Epithelial cell of prostate (primary cell): ENCODE data around the gene TDO2.
"Not testable (repeated sequence)": the region's sequence is repeated elsewhere in the genome, so short reads cannot be mapped to it uniquely, and the experiment has no call there.

Experiments used
- DNase-seq: peaks from one replicate; pipeline ENCODE4 v3.0.0-alpha.2; 2011; ENCODE audit warnings: low read depth, low spot score
- H3K27ac ChIP-seq: fragments of 450-650 bp; 2 replicates; pipeline ENCODE4 v1.5.1; 2017; ENCODE audit warnings: mild to moderate bottlenecking

TDO2 gene

DNA sequence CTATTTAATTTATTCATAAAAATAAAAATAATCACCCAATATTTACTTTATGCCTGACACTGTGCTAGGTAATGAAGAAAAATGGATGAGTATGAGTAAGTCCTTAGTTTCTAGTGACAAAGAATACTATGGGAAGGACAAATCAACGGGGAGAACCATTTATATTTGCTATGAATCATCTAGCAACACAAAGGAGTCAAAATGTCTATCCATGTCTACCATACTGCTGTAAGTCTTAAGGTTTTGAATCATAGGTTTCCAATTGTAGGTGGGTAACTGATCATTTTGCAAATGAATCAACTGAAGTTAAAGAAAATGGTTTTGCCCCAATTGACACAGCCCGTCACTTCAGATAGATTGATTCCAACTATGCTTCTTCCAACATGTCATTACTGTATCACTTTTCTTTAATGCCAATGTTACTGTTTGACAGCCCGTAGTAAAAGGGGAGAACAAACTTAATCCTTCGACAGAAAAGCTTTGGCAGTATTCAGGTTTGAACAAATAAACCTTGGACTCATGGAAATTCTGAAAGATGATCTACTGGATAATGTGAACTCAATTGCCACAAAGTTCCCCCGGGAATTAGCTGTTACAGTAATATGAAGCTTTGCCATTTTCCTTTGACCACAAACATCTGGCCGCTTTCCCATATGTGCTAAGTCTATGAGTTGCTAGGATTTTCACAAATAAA, 3.2 kb downstream of the TDO2 start:
- peak overlapping the region; percentile 25 for H3K27ac ChIP-seq
- DNase-seq: peak; percentile 43

DNA sequence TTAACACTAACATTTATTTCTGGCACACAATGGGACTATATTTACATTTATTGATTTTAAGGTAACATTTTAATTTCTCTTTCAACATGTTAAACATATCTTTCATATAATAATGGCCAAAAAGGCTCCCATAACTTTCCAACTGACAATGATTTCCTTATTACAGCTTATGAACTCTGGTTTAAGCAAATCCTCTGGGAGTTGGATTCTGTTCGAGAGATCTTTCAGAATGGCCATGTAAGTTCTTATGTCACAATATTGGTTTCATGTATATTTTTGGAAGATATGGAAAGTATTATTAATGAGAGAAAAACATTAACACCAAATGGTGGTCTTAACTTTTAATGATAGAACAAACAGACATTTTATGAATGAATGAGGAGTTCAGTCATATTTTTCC, 4.1 kb downstream of the TDO2 start:
- no peak overlapping the region for H3K27ac ChIP-seq
- no peak for DNase-seq

DNA sequence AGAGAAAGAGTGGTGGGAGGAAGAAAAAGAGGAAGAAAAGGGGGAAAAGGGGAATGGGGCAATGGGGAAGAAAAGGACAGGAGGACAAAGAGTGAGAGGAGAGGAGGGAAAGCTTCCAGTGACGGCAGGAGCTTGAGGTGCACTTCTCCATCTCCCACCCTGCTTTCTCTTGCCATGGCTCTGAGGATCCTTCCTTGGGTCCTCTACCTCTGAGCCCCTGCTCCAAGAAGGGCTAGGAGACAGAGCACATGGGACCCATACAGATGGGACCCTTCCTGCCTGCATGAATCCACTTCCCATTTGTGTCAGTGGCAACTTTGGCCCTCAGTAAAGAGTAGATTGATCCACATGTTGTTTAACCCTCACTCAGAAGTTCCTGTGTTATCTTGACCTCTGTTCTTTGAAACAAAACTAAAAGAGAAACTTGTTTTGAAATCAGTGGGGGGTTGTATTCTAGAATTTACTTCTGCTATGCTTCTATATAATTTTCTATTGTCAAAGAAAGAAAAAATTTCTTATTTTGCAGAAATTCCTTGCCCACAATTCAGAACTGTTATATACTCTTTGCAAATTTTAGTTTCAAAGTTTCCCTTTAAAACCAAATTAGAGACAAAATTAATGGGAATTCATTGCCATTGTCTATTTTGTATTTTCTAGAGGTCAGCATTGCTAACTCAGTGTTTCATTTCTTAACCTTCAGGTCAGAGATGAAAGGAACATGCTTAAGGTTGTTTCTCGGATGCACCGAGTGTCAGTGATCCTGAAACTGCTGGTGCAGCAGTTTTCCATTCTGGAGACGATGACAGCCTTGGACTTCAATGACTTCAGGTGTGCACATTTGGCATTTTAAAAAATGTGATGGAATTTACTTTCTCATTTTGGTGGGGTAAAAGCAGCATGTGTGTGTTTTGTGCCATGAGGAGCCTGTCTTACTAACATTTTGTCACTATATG, 5.0 kb downstream of the TDO2 start:
- no peak overlapping the region for H3K27ac ChIP-seq

DNA sequence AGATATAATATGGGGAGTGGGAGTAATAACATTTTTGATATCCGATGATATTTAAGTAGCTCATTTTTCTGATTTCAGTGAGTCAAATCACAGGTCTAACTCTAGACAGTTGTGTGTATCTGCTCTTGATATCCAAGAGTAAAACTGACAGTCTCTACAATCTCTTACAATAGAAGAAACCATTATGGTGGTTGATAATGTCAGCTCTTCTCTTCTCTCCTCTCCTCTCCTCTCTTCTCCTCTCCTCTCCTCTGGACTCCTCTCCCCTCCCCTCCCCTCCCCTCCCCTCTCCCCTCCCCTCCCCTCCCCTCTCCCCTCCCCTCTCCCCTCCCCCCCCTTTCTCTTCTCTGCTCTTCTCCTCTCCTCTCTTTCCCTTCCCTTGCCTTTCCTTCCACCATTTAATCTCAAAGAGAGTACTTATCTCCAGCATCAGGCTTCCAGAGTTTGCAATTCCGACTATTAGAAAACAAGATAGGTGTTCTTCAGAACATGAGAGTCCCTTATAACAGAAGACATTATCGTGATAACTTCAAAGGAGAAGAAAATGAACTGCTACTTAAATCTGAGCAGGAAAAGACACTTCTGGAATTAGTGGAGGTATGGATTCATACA, 6.2 kb downstream of the TDO2 start:
- DNase-seq: no peak
- no peak overlapping the region for H3K27ac ChIP-seq

More for the DNA sequence above, 5.0 kb downstream of the TDO2 start:
- no peak for DNase-seq

DNA sequence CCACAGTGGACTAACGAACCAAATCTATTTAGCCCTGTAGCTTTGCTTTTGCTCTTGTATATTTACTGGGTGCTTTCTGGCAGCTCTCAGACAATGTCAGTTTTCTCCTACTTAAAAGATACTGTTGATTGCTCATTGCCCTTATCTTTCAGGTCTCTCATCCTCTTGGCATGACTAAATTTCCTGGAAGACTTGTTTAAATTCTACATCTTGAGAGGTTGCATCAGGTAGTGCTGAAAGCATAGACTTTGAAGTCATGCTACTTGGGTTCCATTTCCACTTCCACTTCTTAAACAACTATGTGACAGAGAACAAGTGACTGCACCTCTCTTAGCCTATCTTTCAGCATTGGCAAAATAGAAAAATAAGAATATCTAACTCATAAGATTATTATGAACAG, 8.4 kb downstream of the TDO2 start:
- DNase-seq: no peak
- no peak overlapping the region for H3K27ac ChIP-seq

DNA sequence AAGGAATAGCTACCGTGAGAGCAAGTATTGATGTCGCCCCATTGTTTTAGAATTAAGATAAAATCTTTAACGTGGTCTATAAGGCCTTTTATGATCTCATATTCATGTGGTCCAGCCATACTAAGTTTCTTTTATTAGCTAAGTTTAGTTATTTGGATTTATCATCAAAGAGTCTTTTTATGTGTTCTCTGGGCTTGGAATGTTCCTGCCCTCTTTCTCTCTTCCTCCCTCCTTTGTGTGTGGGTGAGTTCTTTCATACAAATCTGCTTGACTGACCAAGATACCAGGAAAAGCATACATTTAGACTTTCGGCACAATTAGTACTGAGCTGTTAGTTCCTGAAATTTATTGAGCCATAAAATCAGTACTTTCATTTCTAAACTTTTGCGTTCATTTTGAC, 11.3 kb downstream of the TDO2 start:
- no peak for DNase-seq
- H3K27ac ChIP-seq: no peak overlapping the region

DNA sequence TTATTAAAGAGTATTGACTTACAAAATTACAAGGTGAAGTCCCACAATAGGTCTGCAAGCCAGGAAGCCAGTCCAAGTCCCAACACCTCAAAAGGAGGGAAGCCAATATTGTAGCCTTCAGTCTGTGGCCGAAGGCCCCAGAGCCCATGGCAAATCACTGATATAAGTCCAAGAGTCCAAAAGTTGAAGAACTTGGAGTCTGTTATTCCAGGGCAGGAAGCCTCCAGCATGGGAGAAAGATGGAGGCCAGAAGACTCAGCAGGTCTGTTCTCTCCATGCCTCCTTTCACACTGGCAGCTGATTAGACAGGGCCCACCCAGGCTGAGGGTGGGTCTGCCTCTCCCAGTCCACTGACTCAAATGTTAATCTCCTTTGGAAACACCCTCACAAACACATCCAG, 18.1 kb downstream of the TDO2 start:
- H3K27ac ChIP-seq: no peak overlapping the region
- no peak for DNase-seq

DNA sequence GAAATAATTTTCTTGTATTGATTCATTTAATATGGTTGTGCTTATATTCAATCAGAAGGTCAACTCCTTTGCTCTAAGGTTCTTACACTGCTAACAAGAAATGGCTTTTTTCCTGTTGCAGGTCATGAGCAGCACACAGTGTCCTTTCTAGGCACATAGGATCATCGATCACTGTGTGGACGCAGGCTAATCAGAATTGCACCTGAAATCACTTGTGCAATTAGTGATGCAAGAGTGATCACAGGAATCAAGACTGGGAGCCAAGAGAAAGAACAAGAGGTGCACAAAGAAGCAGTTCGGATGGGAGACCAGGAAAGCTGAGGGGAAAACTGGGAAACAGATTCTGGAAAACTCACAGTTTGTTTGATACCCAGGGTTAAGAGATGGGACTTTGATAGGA, 21.1 kb downstream of the TDO2 start:
- no peak overlapping the region for H3K27ac ChIP-seq
- no peak for DNase-seq

DNA sequence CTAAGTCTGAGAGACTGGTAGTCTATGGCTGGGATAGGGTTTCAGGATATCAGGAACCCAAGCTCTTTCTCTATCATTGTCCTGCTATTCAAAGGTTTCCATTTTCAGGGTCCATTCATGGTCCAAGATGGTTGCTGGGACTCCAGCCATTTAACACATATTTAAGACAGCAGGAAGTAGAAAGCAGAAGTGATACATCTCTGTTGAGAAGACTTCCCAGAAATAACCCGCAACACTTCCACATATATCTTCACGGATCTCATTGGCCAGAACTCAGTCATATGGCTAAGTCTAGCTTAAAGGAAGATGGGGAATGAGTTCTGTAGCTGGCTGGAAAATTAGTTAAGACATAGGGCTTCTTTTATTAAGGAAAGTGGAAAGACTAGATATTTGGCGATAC, 26.3 kb downstream of the TDO2 start:
- no peak for DNase-seq
- H3K27ac ChIP-seq: no peak overlapping the region

DNA sequence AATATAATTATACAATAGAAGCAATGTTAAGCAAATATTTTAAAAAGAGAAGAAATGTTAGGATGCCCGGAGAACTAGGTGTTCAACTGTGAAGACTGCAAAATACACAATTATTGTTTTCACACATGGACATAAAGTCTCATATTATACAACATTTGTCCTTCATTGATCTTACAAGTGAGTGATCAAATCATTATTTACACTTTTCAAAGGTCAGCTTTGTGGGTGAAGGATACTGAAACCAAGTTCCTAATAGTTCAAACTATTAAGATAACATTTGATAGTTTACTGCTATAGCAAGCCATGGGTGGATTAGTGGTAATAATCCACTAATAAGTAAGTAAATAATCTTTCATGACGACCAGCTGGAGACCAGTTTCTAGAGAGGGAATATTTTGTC, 26.8 kb downstream of the TDO2 start:
- DNase-seq: no peak
- H3K27ac ChIP-seq: no peak overlapping the region

DNA sequence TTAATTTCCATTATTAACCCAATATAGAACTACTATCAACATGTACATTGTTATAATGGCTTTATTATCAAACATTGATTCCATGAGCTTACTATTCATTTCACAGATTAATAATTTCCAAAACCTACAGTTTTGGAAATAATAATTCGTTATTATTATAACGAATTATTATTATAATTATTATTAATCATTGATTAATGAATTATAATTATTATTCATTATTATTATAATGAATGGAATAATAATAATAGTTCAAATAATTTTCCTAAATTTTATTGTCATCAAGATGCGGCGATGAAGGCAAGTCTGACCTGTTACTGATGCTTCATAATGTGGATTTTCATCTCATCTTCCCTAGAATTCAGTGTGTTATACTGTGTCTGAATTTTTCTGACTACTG, 28.1 kb downstream of the TDO2 start:
- DNase-seq: no peak
- no peak overlapping the region for H3K27ac ChIP-seq

DNA sequence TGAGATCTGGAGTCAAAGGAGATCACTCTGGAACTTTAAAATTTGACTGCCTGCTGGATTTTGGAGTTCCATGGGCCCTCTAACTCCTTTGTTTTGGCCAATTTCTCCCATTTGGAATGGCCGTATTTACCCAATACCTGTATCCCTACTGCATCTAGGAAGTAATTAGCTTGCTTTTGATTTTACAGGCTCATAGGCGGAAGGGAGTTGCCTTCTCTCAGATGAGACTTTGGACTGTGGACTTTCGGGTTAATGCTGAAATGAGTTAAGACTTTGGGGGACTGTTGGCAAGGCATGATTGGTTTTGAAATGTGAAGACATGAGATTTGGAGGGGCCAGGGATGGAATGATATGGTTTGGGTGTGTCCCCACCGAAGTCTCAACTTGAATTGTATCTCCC, 31.1 kb downstream of the TDO2 start:
- not testable (repeated sequence) for H3K27ac ChIP-seq

DNA sequence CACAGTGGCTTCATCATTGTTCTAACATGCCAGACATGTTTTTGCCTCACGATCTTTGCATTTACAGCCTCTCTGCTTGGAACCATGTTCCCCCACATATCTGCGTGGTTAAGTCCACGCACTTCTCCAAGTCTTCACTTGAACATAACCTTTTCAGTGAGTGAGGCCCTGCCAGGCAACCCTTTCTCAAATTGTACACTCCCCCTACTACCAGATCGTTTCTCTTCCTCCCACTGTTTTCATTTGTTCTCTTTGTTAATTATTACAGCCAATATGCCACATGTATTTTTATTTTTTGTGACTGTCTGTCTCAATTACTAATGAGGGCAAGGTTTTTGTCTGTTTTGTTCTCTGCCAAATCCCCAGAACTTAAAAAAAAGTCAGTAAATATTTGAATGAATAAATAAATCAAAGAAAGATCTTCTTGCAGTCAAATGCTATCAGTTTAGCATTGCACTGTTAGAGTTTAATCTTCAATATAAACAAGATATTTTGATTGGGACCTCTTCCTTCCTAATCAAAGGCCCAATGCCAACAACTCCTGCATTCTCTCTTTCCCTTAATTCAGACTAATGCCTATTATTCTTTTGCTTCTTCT, 32.0 kb downstream of the TDO2 start:
- no peak for DNase-seq
- no peak overlapping the region for H3K27ac ChIP-seq

More for the DNA sequence above, 31.1 kb downstream of the TDO2 start:
- not testable (repeated sequence) for DNase-seq

DNA sequence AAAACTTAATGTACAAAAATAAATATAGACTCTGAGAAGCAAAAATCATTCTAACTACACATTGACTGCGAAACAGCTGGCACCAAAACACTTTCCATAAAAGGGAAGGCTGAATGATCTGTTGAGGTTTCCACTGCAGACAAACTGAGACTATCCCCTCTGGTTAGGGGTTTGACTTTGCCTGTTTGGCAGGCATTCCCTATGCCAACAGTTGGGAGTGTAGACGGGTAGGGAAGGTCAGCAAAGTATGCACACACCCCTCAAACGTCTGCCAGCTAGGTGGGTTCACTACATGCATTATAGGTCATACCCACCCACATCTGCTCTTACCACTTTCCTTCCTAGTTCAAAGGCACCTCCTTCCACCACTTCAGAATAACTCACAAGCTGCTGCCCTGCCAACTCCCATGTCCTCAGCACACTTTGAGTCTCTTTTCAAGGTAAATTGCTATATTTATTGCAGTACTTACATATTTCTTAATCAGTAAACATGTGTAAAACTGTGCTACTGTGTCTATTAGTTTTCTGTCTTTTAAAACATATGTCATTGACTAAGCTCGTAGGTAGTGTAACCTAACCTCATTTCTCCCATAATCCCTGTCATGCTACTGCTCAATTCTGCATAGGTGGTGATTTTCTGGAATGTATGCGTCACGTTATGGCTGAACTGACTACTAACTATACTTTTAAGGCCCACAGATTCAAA, 37.7 kb downstream of the TDO2 start:
- H3K27ac ChIP-seq: no peak overlapping the region
- no peak for DNase-seq

DNA sequence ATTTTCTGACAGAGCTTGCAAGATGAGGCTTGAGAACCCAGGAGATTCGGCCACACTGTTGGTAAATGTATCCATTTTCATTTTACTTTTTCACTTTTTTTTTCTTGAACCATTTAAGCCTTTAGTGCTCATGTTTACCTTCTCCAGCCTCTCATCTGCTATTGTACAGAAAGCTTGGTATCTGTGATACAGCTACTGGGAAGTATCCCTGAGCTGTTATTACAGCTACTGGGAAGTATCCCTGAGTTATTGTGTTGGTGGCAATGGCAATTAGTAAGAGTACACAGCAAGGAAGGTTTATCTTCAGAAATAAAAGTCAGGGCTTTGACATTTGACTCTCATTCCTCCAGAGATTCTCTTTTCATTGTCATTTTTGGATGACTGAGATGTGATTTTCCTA, 38.3 kb downstream of the TDO2 start:
- no peak overlapping the region for H3K27ac ChIP-seq
- no peak for DNase-seq

DNA sequence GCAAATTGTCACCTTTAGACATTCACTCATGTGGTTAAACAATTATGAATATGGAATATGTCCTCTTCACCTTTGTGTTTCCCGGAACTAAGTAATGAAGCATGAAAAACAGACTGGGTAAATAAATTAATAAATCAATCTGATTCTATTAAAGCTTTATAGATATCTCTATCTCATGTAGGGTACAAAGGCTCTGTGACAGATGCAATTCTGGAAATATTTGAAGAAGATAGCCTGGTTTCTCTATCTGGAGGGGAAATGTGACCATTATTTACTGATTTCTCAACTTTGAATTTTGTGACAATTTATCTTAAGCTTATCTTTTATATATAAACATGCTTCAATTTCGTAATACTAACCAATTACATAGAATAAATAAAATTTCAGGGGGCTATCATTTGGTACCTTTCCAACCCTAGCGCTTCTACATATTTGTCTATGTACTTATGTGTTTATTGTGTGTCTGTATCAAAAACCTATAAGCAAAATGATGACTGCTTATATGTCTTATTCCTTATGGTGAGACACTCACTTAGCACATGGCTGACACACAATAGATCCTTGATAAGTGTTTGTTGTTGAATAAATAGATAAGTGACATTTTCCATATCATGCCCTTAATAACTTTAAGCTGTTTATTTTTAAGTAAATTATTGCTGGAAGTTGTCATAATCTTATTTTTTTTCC, 40.3 kb downstream of the TDO2 start:
- DNase-seq: no peak
- H3K27ac ChIP-seq: no peak overlapping the region

DNA sequence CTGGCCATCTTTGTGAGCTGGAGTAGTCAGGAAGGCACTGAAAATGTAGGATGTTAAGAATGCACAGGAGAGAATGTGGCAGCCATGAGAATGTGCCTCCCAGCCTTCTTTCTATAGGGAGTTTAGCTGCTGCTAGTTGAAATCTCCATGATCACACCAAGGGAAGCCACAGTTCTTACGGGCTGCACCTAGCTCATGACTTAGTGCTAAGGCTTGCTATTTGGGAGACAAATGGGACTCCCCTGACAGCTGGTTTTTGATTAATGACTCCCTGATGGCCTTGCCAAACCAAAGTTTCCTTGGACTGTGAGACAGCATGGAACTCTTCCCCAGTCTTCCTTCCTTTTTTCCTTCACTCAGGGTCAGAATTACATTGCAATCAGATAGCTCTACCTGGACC, 41.0 kb downstream of the TDO2 start:
- no peak for DNase-seq

DNA sequence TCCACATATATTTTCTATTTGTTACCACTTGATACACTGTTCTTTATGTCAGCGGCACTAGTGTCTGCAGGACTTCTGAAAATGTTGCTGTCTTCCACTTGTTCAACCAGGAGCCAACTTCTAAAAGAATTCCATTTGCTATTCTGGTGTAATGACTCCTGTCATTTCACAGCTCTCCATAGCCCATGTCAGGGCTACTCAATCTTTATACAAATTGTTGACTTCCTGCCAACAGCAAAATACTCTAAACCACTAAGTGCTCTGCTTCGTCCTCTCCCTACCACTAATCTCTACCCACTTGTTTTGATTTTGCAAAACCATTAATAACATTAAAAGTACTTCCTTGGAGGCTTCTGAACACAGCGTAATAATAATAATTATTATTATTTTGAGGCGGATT, 43.0 kb downstream of the TDO2 start:
- H3K27ac ChIP-seq: no peak overlapping the region

More for the DNA sequence above, 41.0 kb downstream of the TDO2 start:
- no peak overlapping the region for H3K27ac ChIP-seq

DNA sequence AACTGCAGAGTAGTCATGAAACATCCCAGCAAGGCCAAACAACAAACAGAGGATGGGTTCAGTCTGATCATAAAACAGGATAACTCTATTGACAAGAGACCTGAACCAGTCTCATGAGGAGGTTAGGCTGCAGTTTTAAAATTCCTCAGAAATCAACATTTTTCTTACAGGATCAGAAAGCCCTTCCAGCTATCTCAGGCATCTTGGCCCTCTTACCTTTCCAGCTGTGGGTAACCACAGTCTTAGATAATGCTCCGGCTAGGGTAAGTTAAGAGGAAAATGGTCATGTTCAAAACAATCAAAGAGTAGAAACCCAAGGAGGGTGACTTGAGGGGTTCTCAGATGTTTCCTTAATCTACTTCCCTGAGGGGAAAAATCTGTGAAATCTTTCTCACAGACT, 45.0 kb downstream of the TDO2 start:
- no peak for DNase-seq
- H3K27ac ChIP-seq: no peak overlapping the region

More for the DNA sequence above, 43.0 kb downstream of the TDO2 start:
- no peak for DNase-seq

DNA sequence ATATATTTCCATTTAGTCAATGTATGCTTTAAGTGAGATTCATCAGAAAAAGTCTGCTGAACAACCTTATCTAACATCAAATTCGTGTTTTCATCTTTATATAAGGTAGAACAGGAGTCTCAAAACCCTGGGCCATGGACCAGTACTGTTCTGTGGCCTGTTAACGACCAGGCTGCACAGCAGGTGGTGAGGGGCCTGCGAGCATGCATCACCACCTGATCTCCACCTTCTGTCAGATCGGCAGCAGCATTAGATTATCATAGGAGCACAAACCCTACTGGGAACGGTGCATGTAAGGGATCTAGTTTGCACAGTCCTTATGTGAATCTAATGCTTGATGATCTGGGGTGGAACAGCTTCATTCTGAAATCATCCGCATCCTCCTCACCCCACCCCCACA, 47.0 kb downstream of the TDO2 start:
- no peak overlapping the region for H3K27ac ChIP-seq
- no peak for DNase-seq
